Colon (tissue), 2 donors: ENCODE data around the gene CCDC28B.
"Not testable (repeated sequence)": the region's sequence is repeated elsewhere in the genome, so short reads cannot be mapped to it uniquely, and the experiment has no call there.

ENCODE experiments used
- FAIRE-seq: peaks from 2 replicates; lab custom pipeline; 2012; peaks lifted over from hg19 to GRCh38; lab: Jason Lieb, UNC
- donor health status: control.
- donor health status: control.

Gene CCDC28B

GRCh38 chr1:32200226-32201010 lies at the start of gene CCDC28B:
CCDC28B (plus strand) TSS chr1:32200595; CDS start chr1:32201936, 1,341 bp downstream.
- FAIRE-seq: no peak

DNA sequence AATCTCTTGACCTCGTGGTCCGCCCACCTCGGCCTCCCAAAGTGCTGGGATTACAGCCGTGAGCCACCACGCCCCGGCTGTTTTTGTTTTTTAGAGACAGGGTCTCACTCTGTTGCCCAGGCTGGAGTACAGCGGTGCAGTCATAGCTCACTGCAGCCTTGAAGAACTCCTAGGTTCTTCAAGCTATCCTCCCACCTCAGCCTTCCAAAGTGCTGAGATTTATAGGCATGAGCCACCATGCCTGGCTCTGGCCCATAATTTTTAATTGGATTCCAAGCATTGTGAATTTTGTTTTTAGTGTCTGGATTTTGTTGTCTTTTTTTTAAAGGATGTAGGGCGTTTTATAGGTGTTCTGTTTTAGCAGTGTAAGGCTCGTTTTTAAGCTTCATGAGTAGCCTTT lies 49.5 kb upstream of the CCDC28B start:
- FAIRE-seq: no peak

DNA sequence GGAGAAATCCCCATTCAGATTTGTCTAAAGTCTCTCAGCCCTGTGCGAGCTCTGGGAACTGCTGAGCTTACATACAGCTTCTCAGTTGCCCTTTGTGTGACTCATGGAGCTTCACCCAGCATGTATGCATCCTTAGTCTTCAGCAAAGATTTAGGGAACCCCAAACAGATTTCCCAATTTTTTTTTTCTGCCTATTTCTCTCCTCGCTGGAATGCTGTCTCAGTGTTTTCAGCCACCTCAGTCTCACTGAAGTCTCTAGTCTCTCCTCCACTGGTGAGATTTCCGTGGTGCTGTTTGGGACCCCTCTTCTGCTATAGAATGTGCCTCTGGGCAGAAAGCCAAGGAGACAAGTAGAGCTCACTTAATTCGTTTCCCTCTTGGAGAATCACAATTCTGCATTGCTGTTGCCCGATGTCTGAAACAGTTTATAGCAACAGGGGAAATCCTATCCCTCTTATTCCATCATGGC lies 49.0 kb upstream of the CCDC28B start:
- no peak for FAIRE-seq

GRCh38 chr1:32159189-32159588 lies 41.2 kb upstream of the CCDC28B start:
- no peak for FAIRE-seq

DNA sequence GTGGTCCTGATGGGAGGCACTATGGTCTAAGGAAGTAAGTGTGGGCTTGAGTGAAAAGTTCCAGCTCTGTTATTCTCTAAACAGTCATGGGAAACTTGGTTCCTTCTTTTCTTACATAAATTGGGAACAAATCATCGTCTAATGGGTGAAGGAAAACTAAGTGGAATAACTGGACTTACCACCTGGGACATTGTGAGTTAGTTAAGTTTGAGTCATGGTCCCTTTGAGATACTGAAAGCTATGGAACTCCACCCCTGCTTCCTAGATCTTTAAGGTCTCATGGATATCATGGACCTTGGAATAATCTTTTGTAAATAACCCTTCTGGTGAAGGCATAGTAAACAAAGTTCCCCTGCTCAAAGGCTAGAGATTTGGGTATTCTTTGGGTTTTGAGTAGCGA lies 37.0 kb upstream of the CCDC28B start:
- FAIRE-seq: no peak

GRCh38 chr1:32165633-32166032 lies 34.8 kb upstream of the CCDC28B start:
- FAIRE-seq: not testable (repeated sequence)

GRCh38 chr1:32170991-32171390 lies 29.4 kb upstream of the CCDC28B start:
- no peak for FAIRE-seq

- no peak for FAIRE-seq
Observed at GRCh38 chr1:32172621-32173245, 27.7 kb upstream of the CCDC28B start.

DNA sequence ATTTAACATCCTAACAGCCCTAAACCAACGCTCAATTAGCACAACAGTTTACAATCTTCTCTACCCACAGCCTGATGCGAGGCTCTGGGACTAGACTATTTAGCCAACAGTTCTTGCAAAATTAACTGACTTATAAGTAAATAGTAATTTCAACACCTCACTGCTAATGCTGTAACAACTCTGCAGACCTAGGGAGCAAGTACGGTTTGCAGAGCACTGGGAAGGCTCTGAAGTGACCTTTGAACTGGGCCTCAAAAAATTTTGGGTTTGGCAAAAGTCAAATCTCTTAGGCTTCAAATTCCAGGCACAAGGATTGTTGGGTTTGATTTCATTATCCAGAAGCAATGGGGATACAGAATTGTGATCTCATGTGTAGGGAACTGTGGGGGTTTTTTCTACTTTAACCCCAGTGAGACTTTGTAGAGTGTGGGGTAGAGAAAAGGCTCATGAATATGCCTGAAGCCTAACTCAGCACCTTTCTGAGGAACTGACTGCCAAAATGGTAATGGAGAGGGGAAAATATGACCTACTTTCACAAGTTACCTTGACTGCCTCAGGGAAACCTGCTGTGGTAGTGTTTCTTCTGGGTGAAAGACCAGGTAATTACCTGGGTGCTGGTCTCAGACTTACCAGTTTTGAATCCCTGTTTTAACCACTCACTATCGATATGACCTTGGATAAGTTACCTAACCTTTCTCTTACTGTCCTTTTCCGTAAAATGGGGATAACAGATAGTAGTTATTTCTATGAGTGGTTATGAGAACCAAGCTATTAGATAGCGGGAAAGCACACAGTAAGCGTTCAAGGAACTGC lies 21.8 kb upstream of the CCDC28B start:
- FAIRE-seq: no peak

DNA sequence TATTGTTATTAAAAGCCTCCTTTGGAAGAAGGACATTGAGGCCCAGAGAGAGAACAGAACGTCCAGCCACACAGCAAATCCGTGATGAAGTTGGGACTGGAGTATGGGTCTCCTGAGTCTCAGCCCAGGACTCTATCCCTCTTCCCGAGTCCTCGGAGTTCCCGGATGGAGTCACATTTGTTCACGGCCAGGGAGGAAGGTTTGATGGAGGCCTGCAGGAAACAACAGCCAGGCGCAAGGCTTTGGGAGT lies 21.3 kb upstream of the CCDC28B start:
- FAIRE-seq: no peak

GRCh38 chr1:32179443-32180185 lies 20.8 kb upstream of the CCDC28B start, which contains the start of gene TXLNA:
TXLNA (plus strand) TSS chr1:32179675; CDS start chr1:32180346, 671 bp downstream.
- no peak for FAIRE-seq

DNA sequence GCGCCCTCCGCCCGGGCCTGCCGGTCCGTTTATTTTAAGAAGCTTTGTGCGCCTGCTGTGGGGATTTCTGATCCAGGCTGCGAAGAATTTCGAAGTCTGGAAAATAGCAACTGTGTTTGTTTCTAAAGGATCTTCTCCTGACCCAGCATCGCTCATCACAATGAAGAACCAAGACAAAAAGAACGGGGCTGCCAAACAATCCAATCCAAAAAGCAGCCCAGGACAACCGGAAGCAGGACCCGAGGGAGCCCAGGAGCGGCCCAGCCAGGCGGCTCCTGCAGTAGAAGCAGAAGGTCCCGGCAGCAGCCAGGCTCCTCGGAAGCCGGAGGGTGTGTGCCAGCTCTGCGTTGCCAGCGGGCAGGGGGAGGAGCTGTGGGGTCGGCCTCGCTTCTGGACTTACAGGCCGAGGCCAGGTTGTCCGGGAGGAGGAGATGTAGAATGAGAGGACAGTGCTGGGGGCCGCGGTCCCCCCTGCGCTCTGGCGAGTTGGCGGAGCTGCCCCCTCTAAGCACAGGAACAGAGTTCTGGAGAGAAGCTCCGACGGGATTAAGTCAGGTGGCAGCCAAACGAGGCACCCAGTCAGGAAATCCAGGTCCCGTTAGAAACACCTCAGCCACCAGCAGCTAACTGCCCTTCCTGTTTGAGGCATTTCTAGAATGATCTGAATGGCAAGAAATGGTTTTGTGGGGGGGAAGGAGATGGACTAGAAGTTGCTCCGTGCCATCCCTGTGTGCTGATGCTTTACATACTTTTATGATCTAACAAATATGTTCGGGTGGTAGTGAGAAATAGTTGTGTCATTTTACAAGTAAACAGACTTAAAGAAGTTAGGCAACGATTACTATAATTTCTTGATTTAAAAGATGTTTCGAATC lies 20.0 kb upstream of the CCDC28B start:
- FAIRE-seq: no peak

DNA sequence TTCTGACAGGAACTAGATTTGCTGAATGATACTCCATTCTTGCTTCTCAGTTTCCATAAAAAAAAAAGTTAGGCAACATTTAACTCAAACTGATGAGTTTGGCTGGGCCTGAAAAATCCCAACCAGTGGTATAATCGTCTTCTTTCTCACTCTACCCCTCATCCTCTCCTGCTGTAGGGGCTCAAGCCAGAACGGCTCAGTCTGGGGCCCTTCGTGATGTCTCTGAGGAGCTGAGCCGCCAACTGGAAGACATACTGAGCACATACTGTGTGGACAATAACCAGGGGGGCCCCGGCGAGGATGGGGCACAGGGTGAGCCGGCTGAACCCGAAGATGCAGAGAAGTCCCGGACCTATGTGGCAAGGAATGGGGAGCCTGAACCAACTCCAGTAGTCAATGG lies 19.3 kb upstream of the CCDC28B start:
- FAIRE-seq: no peak

DNA sequence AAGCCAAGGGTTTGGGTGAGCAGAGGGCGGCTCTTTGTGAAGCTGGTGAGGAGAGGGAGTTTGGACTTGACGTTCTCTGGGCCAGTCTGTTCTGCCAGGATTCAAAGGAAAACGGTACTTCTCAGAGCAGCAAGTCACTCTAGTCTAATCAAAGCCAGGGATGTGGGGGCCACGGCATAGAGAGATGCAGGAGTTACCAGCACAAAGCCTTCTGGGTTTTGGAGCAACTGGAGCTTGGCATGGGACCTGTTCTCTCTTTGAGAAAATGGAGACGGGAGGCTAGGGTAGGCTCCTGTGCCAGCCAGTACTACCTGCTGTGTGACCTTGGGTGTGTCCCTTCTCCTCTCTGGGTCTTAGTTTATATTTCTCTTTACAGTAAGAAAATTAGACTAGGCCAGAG lies 18.8 kb upstream of the CCDC28B start:
- FAIRE-seq: no peak

DNA sequence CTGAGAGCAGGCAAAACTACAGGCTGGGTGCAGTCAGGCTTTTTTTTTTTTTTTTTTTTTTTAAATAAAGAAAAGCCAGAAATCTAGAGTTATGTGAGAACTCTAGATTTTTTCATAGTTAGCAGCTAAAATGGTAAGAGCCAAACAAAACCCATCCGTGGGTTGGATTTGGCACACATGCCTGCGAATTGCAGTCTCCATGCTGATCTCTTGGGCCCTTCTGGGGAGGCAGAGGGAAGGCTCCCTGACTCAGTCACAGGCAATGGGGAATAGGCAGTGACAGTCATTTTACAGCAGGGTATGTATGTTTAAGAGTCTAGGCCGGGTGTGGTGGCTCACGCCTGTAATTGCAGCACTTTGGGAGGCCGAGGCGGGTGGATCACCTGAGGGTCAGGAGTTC lies 18.3 kb upstream of the CCDC28B start:
- no peak for FAIRE-seq

GRCh38 chr1:32184650-32185049 lies 15.7 kb upstream of the CCDC28B start:
- no peak for FAIRE-seq

- no peak for FAIRE-seq
Observed at GRCh38 chr1:32186077-32186476, 14.3 kb upstream of the CCDC28B start.

GRCh38 chr1:32186491-32186890 lies 13.9 kb upstream of the CCDC28B start:
- no peak for FAIRE-seq

GRCh38 chr1:32187850-32188249 lies 12.5 kb upstream of the CCDC28B start:
- FAIRE-seq: no peak

- FAIRE-seq: no peak
Observed at GRCh38 chr1:32192220-32192948, 8.0 kb upstream of the CCDC28B start.

- FAIRE-seq: no peak
Observed at GRCh38 chr1:32194984-32195383, 5.4 kb upstream of the CCDC28B start.
